ENCODE measurements around the gene ATP2B1. TPM values are rescaled to one million over a fixed set of nuclear protein-coding genes. Genes with fewer than 3 reads are reported as not detected.

The ATP2B1 gene
- total RNA-seq, 1 donor from 2014 or later, result 24.6 TPM

- intact Hi-C loops (cut with DNase I), result no loop called here
- TF ChIP-seq POLR2A (IDR thresholded peaks at IDR 0.05) (no peak), CTCF (IDR thresholded peaks at IDR 0.05) (no peak), POLR2AphosphoS5 (IDR thresholded peaks at IDR 0.05; ENCODE audit: insufficient read depth in 1 of 2, low read depth in 1 of 2) (no peak)
- H3K4me1 ChIP-seq, result peaks cover 13% of the 10 kb centered on the region
- no peaks in the 10 kb centered on the region for H3K27me3 ChIP-seq
- DNase-seq (ENCODE audit: extremely low spot score in 2 of 2), result no peak
- no peaks in the 10 kb centered on the region for H3K9me3 ChIP-seq
- no peaks in the 10 kb centered on the region for H3K36me3 ChIP-seq
- no peak overlapping the region for H3K27ac ChIP-seq
- H3K4me3 ChIP-seq, result no peak overlapping the region
Measured at GRCh38 chr12:89686311-89686710, 22.3 kb downstream of the ATP2B1 start.

- TF ChIP-seq POLR2AphosphoS5 (IDR thresholded peaks at IDR 0.05; ENCODE audit: insufficient read depth in 1 of 2, low read depth in 1 of 2), result no peak
- no peak for TF ChIP-seq CTCF (IDR thresholded peaks at IDR 0.05)
- TF ChIP-seq POLR2A (IDR thresholded peaks at IDR 0.05), result no peak
Measured at GRCh38 chr12:89685363-89685972, 23.2 kb downstream of the ATP2B1 start.

GRCh38 chr12:89684136-89684535 lies 24.5 kb downstream of the ATP2B1 start:
- H3K9me3 ChIP-seq, result no peaks in the 10 kb centered on the region
- H3K4me1 ChIP-seq, result peaks cover 13% of the 10 kb centered on the region
- H3K27me3 ChIP-seq, result no peaks in the 10 kb centered on the region
- no peaks in the 10 kb centered on the region for H3K36me3 ChIP-seq
- no peak for DNase-seq (ENCODE audit: extremely low spot score in 2 of 2)
- no peak overlapping the region for H3K27ac ChIP-seq
- intact Hi-C loops (cut with DNase I), result no loop called here
- no peak overlapping the region for H3K4me3 ChIP-seq
- TF ChIP-seq POLR2AphosphoS5 (IDR thresholded peaks at IDR 0.05; ENCODE audit: insufficient read depth in 1 of 2, low read depth in 1 of 2) (no peak), POLR2A (IDR thresholded peaks at IDR 0.05) (no peak), CTCF (IDR thresholded peaks at IDR 0.05) (no peak)

More at GRCh38 chr12:89685363-89685972, 23.2 kb downstream of the ATP2B1 start:
- DNase-seq (ENCODE audit: extremely low spot score in 2 of 2), result no peak
- H3K9me3 ChIP-seq, result no peaks in the 10 kb centered on the region
- H3K27ac ChIP-seq, result no peak overlapping the region
- peaks cover 13% of the 10 kb centered on the region for H3K4me1 ChIP-seq
- H3K4me3 ChIP-seq, result no peak overlapping the region
- intact Hi-C loops (cut with DNase I), result no loop called here
- H3K36me3 ChIP-seq, result no peaks in the 10 kb centered on the region
- no peaks in the 10 kb centered on the region for H3K27me3 ChIP-seq

- peaks cover 7% of the 10 kb centered on the region for H3K4me1 ChIP-seq
- no peaks in the 10 kb centered on the region for H3K27me3 ChIP-seq
- intact Hi-C loops (cut with DNase I), result no loop called here
- DNase-seq (ENCODE audit: extremely low spot score in 2 of 2), result no peak
- TF ChIP-seq POLR2AphosphoS5 (IDR thresholded peaks at IDR 0.05; ENCODE audit: insufficient read depth in 1 of 2, low read depth in 1 of 2) (no peak), CTCF (IDR thresholded peaks at IDR 0.05) (no peak), POLR2A (IDR thresholded peaks at IDR 0.05) (no peak)
- H3K36me3 ChIP-seq, result no peaks in the 10 kb centered on the region
- no peaks in the 10 kb centered on the region for H3K9me3 ChIP-seq
- no peak overlapping the region for H3K27ac ChIP-seq
- H3K4me3 ChIP-seq, result no peak overlapping the region
Measured at GRCh38 chr12:89682284-89682683, 26.4 kb downstream of the ATP2B1 start.

- Histone ChIP-seq H3K4me3 (no peak overlapping the region), H3K9me3 (no peaks in the 10 kb centered on the region), H3K27me3 (no peaks in the 10 kb centered on the region), H3K4me1 (peaks cover 12% of the 10 kb centered on the region), H3K27ac (no peak overlapping the region), H3K36me3 (no peaks in the 10 kb centered on the region)
- no peak for TF ChIP-seq POLR2AphosphoS5 (IDR thresholded peaks at IDR 0.05; ENCODE audit: insufficient read depth in 1 of 2, low read depth in 1 of 2)
- no peak for TF ChIP-seq CTCF (IDR thresholded peaks at IDR 0.05)
- no peak for TF ChIP-seq POLR2A (IDR thresholded peaks at IDR 0.05)
- intact Hi-C loops (cut with DNase I), result no loop called here
- DNase-seq (ENCODE audit: extremely low spot score in 2 of 2), result no peak
Measured at GRCh38 chr12:89680409-89680808, 28.2 kb downstream of the ATP2B1 start.
